Measurements from ENCODE around the gene B3GNT9.

B3GNT9 gene

GRCh38 chr16:67184995-67185650, 34.3 kb upstream of the B3GNT9 start:
- DNase-seq, result peak; percentile 93

- DNase-seq, result no peak
Measured at GRCh38 chr16:67184453-67184994, 33.7 kb upstream of the B3GNT9 start.

- DNase-seq, result peak; percentile 100
Measured at GRCh38 chr16:67183627-67184452, 33.0 kb upstream of the B3GNT9 start, which contains the start of gene MATCAP1. TSS of gene MATCAP1 (minus strand) at chr16:67183963. CDS start at chr16:67180610, 3,353 bp downstream.

GRCh38 chr16:67183284-67183626, 32.5 kb upstream of the B3GNT9 start:
- no peak for DNase-seq

GRCh38 chr16:67182288-67182687, 31.5 kb upstream of the B3GNT9 start:
- no peak for DNase-seq

- DNase-seq, result no peak
Measured at GRCh38 chr16:67181346-67181745, 30.5 kb upstream of the B3GNT9 start.

- DNase-seq, result no peak
Measured at GRCh38 chr16:67180166-67180565, 29.4 kb upstream of the B3GNT9 start.

GRCh38 chr16:67179421-67180080, 28.8 kb upstream of the B3GNT9 start:
- no peak for DNase-seq

GRCh38 chr16:67177743-67178699, 27.2 kb upstream of the B3GNT9 start:
- DNase-seq, result peak; percentile 97

GRCh38 chr16:67176662-67177061, 25.9 kb upstream of the B3GNT9 start:
- no peak for DNase-seq

- no peak for DNase-seq
Measured at GRCh38 chr16:67174706-67175231, 24.0 kb upstream of the B3GNT9 start.

- DNase-seq, result peak; percentile 96
Measured at GRCh38 chr16:67173808-67174705, 23.3 kb upstream of the B3GNT9 start.

GRCh38 chr16:67173323-67173722, 22.5 kb upstream of the B3GNT9 start:
- no peak for DNase-seq

GRCh38 chr16:67170949-67171649, 20.3 kb upstream of the B3GNT9 start:
- DNase-seq, result no peak

GRCh38 chr16:67170168-67170948, 19.6 kb upstream of the B3GNT9 start, which contains the start of gene NOL3:
TSS of gene NOL3 (plus strand) at chr16:67170538.
- DNase-seq, result peak; percentile 99

GRCh38 chr16:67169642-67170167, 18.9 kb upstream of the B3GNT9 start:
- no peak for DNase-seq

GRCh38 chr16:67169011-67169451, 18.2 kb upstream of the B3GNT9 start:
- DNase-seq, result no peak

GRCh38 chr16:67167588-67167987, 16.8 kb upstream of the B3GNT9 start:
- DNase-seq, result no peak

GRCh38 chr16:67166598-67167168, 15.9 kb upstream of the B3GNT9 start:
- no peak for DNase-seq
